GM12878 (cell line): ENCODE results near the gene SHROOM4. TPM values are rescaled to one million over a fixed set of nuclear protein-coding genes. Genes with fewer than 3 reads are reported as not detected.

ENCODE experiments used
- ATAC-seq: fragments of 200-7000 bp; cut with Tn5 transposase; 3 replicates; pipeline ENCODE4 v1.9.1; 2020; ENCODE audit warnings: mild to moderate bottlenecking, moderate library complexity
- BruUV-seq: library from RNA; stranded (reverse); fragments of 400-500 nt; replicated peaks from 2 replicates; lab custom pipeline; 2021; lab: Mats Ljungman, UMichigan
- CTCF ChIA-PET: fragments of 300-600 bp; sonication (Branson Sonifier 250); formaldehyde crosslinking; extraction: SDS; loops from one replicate; lab custom pipeline; 2021; ENCODE audit warnings: inconsistent platforms; lab: Yijun Ruan, JAX
- POLR2A ChIA-PET: fragments of 350-600 bp; formaldehyde crosslinking; extraction: SDS; loops from one replicate; lab custom pipeline; 2021; ENCODE audit warnings: inconsistent platforms; lab: Charles Lee
- RAD21 ChIA-PET: fragments of 300-600 bp; sonication (Branson Sonifier 250); formaldehyde crosslinking; loops from one replicate; lab custom pipeline; 2023; ENCODE audit warnings: antibody characterized with exemption; ENCODE audit not compliant: unreplicated experiment; lab: Charles Lee
- SMC1A ChIA-PET: fragments of 300-600 bp; sonication (Branson Sonifier 250); formaldehyde crosslinking; loops from one replicate; lab custom pipeline; 2023; ENCODE audit not compliant: unreplicated experiment, uncharacterized antibody; lab: Charles Lee
- DNase-seq: peaks from one replicate; pipeline ENCODE4 v3.0.0-alpha.2; 2011; ENCODE audit warnings: low read depth, low spot score
- FAIRE-seq: peaks from 3 replicates; lab custom pipeline; 2011; peaks lifted over from hg19 to GRCh38; lab: Jason Lieb, UNC
- H2AFZ ChIP-seq: 2 replicates; pipeline ENCODE4 v1.6.0; 2011; ENCODE audit warnings: low read depth, low read length, control low read depth; ENCODE audit not compliant: control insufficient read depth
- H3K27ac ChIP-seq: 2 replicates; pipeline ENCODE4 v1.5.1; 2011; ENCODE audit warnings: control low read depth; ENCODE audit not compliant: control insufficient read depth, insufficient read depth
- H3K27me3 ChIP-seq, 2 experiments: replicated peaks in 1 of 2; 2 replicates each; pipeline versions ENCODE4 v1.6.0 to v1.6.1; 2011; ENCODE audit warnings: low read length in 1 of 2; ENCODE audit not compliant: control insufficient read depth in 2 of 2, insufficient read depth in 2 of 2
- H3K36me3 ChIP-seq, 2 experiments: 2 replicates each; pipeline ENCODE4 v1.5.1; 2011; ENCODE audit warnings: low read length in 1 of 2; ENCODE audit not compliant: control insufficient read depth in 2 of 2, insufficient read depth in 2 of 2
- H3K4me1 ChIP-seq: 2 replicates; pipeline ENCODE4 v1.6.1; 2011; ENCODE audit warnings: mild to moderate bottlenecking, low read length, moderate library complexity, mixed read lengths; ENCODE audit not compliant: control insufficient read depth, insufficient read depth
- H3K4me2 ChIP-seq: 2 replicates; pipeline ENCODE4 v1.6.0; 2011; ENCODE audit warnings: control low read depth; ENCODE audit not compliant: control insufficient read depth, insufficient read depth
- H3K4me3 ChIP-seq: fragments of 200-600 bp; sonication (generic); 2 replicates; pipeline ENCODE4 v1.5.1; 2016
- H3K79me2 ChIP-seq: 2 replicates; pipeline ENCODE4 v1.6.0; 2011; ENCODE audit warnings: low read length; ENCODE audit not compliant: control insufficient read depth, insufficient read depth
- H3K9ac ChIP-seq: 2 replicates; pipeline ENCODE4 v1.8.0; 2011; ENCODE audit warnings: low read length, control low read depth, mixed read lengths; ENCODE audit not compliant: control insufficient read depth, insufficient read depth
- H3K9me3 ChIP-seq: replicated peaks from 3 replicates; pipeline ENCODE4 v1.5.1; 2011; ENCODE audit warnings: mild to moderate bottlenecking, low read length; ENCODE audit not compliant: control insufficient read depth, insufficient read depth
- H4K20me1 ChIP-seq: 2 replicates; pipeline ENCODE4 v1.6.0; 2011; ENCODE audit not compliant: control insufficient read depth, insufficient read depth
- BHLHE40 ChIP-seq, 2 experiments: fragments of 450-650 bp in 1 of 2; IDR thresholded peaks; 2 replicates each; pipeline ENCODE4 v1.6.1; 2011 to 2017; ENCODE audit warnings: low read depth in 2 of 2, borderline replicate concordance in 1 of 2, improper control_type of control experiment in 1 of 2, low read length in 1 of 2, mild to moderate bottlenecking in 1 of 2
- CREM ChIP-seq: IDR thresholded peaks from 2 replicates; pipeline ENCODE4 v1.6.1; 2014; ENCODE audit warnings: antibody characterized with exemption, low read depth
- EZH2 ChIP-seq: IDR thresholded peaks from 2 replicates; pipeline ENCODE4 v1.6.1; 2012; ENCODE audit warnings: low read depth, mild to moderate bottlenecking, control low read depth, inconsistent platforms, low read length, borderline replicate concordance; ENCODE audit not compliant: control insufficient read depth
- IRF4 ChIP-seq: IDR thresholded peaks from 2 replicates; pipeline ENCODE4 v1.6.1; 2011; ENCODE audit warnings: low read depth, low read length
- JUND ChIP-seq: IDR thresholded peaks from 2 replicates; pipeline ENCODE4 v1.6.1; 2012; ENCODE audit warnings: low read depth, mild to moderate bottlenecking, low read length, improper control_type of control experiment, moderate library complexity
- KAT2A ChIP-seq: conservative IDR thresholded peaks from 2 replicates; pipeline ENCODE4 v1.6.1; 2011; ENCODE audit warnings: low read depth, low read length; ENCODE audit not compliant: control insufficient read depth
- MEF2B ChIP-seq: fragments of 450-650 bp; IDR thresholded peaks from 2 replicates; pipeline ENCODE4 v1.6.1; 2018; ENCODE audit warnings: mild to moderate bottlenecking, moderate library complexity; ENCODE audit not compliant: partially characterized antibody, poor library complexity, severe bottlenecking
- NRF1 ChIP-seq: conservative IDR thresholded peaks from 2 replicates; pipeline ENCODE4 v1.6.1; 2011; ENCODE audit warnings: mild to moderate bottlenecking, low read depth, low read length, improper control_type of control experiment
- PAX8 ChIP-seq: fragments of 450-650 bp; IDR thresholded peaks from 2 replicates; pipeline ENCODE4 v1.6.1; 2017; ENCODE audit warnings: mild to moderate bottlenecking, moderate library complexity
- SUZ12 ChIP-seq: fragments of 200-600 bp; sonication (generic); IDR thresholded peaks from one replicate; pipeline ENCODE4 v1.6.1; 2018; ENCODE audit warnings: antibody characterized with exemption, mild to moderate bottlenecking; ENCODE audit not compliant: unreplicated experiment
- TCF7 ChIP-seq: IDR thresholded peaks from 2 replicates; pipeline ENCODE4 v1.6.1; 2014; ENCODE audit warnings: antibody characterized with exemption, borderline replicate concordance
- ZNF217 ChIP-seq: fragments of 450-650 bp; IDR thresholded peaks from 2 replicates; pipeline ENCODE4 v1.6.1; 2017; ENCODE audit warnings: antibody characterized with exemption, mild to moderate bottlenecking
- WGBS: methylation state at CpG from one replicate; pipeline ENCODE4 v1.1.6; 2016; ENCODE audit warnings: low lambda C conversion rate; ENCODE audit not compliant: insufficient replicate concordance, insufficient coverage; ENCODE audit errors: missing lambda C conversion rate; 5-methylcytosine and 5-hydroxymethylcytosine counted together
- in situ Hi-C: fragments of 300-500 bp; cut with MboI; formaldehyde crosslinking; loops from 9 replicates; pipeline ENCODE4 v1.14.3; 2018; ENCODE audit warnings: mixed read lengths
- intact Hi-C: fragments of 100-400 bp; cut with micrococcal nuclease; formaldehyde crosslinking; loops from one replicate; pipeline ENCODE4 v1.14.2; 2022; ENCODE audit not compliant: unreplicated experiment
- polyA plus RNA-seq, 11 experiments: library from polyadenylated mRNA; depleted of rRNA in 4 of 11; unstranded in 6 of 11; stranded (reverse) in 5 of 11; fragments of >200 nt; fragmentation: Nextera tagmentation in 4 of 11; fragmentation: Illumina TruSeq in 1 of 11; extraction: Ambion mirVana in 4 of 11; extraction: Trizol in 1 of 11; gene quantifications; 1 replicate in 1 of 11; 2 replicates in 10 of 11; pipeline versions ENCODE4 v1.2.1 to v1.2.3, GENCODE V29; 2011 to 2016; ENCODE audit warnings: inconsistent platforms in 2 of 11, missing spikeins in 2 of 11, low read depth in 1 of 11
- total RNA-seq, 4 experiments: library from RNA; depleted of rRNA in 3 of 4; stranded (reverse); fragments of >200 nt in 3 of 4; fragmentation: Illumina TruSeq in 1 of 4; extraction: Trizol in 1 of 4; gene quantifications; 2 replicates each; pipeline versions ENCODE4 v1.2.1 to v1.2.3, GENCODE V29; 2013 to 2021
- TF ChIP-seq, protein P1 (sequence below): IDR thresholded peaks from 2 replicates; pipeline ENCODE4 v1.6.1; 2012; ENCODE audit warnings: improper control_type of control experiment, low read depth, low read length; ENCODE audit not compliant: insufficient replicate concordance
- TF ChIP-seq, protein P2 (sequence below): IDR thresholded peaks from 2 replicates; pipeline ENCODE4 v1.6.1; 2011; ENCODE audit warnings: mild to moderate bottlenecking, low read depth, low read length, moderate library complexity; ENCODE audit not compliant: insufficient replicate concordance
- TF ChIP-seq, protein P3 (sequence below): IDR thresholded peaks from 2 replicates; pipeline ENCODE4 v1.6.1; 2011; ENCODE audit warnings: borderline replicate concordance, low read depth, mild to moderate bottlenecking, moderate library complexity, mixed read lengths, low read length; ENCODE audit not compliant: insufficient read depth; ENCODE audit errors: extremely low read length

SHROOM4 gene
- total and polyA plus RNA-seq, 10 of the 15 experiments (the other 5 are each of a cell fraction or from before 2014, with no cell fraction given), result 0.01 to 0.03 TPM; not detected in 8

DNA sequence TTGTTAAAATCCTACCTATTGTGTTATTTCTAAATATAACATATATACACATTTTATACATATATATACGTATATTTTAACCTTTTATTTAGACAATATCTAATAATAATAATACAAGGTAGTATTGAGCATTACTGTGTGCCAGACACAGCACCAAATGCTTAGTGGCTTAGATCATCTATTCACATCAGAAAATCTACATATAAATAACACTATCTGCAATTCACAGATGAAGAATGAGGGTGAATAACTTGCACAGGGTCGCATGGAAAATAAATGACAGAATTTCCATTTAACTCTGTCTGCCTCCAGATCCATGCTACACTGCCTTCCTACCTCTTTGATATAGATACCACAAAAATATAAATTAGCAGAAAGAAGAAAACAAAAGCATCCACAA, 37.7 kb downstream of the SHROOM4 start:
- no peak overlapping the region for H3K9ac ChIP-seq
- H3K27me3 ChIP-seq, result peaks cover 0 to 2% of the 10 kb centered on the region in 2 experiments; a peak in 2 of 4 replicates
- BruUV-seq, result no TSS peak
- H3K4me3 ChIP-seq, result no peak overlapping the region
- H3K27ac ChIP-seq, result no peak overlapping the region
- no peaks in the 10 kb centered on the region for H4K20me1 ChIP-seq
- H2AFZ ChIP-seq, result no peak overlapping the region
- no peaks in the 10 kb centered on the region for H3K4me1 ChIP-seq
- H3K4me2 ChIP-seq, result no peak overlapping the region
- intact Hi-C loops (no loop called here), in situ Hi-C loops (no loop called here)
- ChIA-PET SMC1A (no interaction called here), POLR2A (no interaction called here), CTCF (no interaction called here), RAD21 (no interaction called here)
- H3K9me3 ChIP-seq, result no peaks in the 10 kb centered on the region
- ATAC-seq (no peak), DNase-seq (no peak), FAIRE-seq (no peak)
- no peaks in the 10 kb centered on the region for H3K36me3 ChIP-seq
- TF ChIP-seq ZNF217 (no peak), BHLHE40 (IDR thresholded peaks at IDR 0.05; ENCODE audit: borderline replicate concordance in 1 of 2, low read depth in 2 of 2, low read length in 1 of 2) (no peak), EZH2 (no peak), NRF1 (no peak), PAX8 (no peak), KAT2A (no peak), IRF4 (no peak), MEF2B (no peak), TCF7 (no peak), JUND (no peak), SUZ12 (no peak), CREM (no peak)
- TF ChIP-seq, protein P1, sequence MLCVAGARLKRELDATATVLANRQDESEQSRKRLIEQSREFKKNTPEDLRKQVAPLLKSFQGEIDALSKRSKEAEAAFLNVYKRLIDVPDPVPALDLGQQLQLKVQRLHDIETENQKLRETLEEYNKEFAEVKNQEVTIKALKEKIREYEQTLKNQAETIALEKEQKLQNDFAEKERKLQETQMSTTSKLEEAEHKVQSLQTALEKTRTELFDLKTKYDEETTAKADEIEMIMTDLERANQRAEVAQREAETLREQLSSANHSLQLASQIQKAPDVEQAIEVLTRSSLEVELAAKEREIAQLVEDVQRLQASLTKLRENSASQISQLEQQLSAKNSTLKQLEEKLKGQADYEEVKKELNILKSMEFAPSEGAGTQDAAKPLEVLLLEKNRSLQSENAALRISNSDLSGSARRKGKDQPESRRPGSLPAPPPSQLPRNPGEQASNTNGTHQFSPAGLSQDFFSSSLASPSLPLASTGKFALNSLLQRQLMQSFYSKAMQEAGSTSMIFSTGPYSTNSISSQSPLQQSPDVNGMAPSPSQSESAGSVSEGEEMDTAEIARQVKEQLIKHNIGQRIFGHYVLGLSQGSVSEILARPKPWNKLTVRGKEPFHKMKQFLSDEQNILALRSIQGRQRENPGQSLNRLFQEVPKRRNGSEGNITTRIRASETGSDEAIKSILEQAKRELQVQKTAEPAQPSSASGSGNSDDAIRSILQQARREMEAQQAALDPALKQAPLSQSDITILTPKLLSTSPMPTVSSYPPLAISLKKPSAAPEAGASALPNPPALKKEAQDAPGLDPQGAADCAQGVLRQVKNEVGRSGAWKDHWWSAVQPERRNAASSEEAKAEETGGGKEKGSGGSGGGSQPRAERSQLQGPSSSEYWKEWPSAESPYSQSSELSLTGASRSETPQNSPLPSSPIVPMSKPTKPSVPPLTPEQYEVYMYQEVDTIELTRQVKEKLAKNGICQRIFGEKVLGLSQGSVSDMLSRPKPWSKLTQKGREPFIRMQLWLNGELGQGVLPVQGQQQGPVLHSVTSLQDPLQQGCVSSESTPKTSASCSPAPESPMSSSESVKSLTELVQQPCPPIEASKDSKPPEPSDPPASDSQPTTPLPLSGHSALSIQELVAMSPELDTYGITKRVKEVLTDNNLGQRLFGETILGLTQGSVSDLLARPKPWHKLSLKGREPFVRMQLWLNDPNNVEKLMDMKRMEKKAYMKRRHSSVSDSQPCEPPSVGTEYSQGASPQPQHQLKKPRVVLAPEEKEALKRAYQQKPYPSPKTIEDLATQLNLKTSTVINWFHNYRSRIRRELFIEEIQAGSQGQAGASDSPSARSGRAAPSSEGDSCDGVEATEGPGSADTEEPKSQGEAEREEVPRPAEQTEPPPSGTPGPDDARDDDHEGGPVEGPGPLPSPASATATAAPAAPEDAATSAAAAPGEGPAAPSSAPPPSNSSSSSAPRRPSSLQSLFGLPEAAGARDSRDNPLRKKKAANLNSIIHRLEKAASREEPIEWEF, result no peak
- TF ChIP-seq, protein P2, sequence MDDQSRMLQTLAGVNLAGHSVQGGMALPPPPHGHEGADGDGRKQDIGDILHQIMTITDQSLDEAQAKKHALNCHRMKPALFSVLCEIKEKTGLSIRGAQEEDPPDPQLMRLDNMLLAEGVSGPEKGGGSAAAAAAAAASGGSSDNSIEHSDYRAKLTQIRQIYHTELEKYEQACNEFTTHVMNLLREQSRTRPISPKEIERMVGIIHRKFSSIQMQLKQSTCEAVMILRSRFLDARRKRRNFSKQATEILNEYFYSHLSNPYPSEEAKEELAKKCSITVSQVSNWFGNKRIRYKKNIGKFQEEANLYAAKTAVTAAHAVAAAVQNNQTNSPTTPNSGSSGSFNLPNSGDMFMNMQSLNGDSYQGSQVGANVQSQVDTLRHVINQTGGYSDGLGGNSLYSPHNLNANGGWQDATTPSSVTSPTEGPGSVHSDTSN, result no peak
- TF ChIP-seq, protein P3, sequence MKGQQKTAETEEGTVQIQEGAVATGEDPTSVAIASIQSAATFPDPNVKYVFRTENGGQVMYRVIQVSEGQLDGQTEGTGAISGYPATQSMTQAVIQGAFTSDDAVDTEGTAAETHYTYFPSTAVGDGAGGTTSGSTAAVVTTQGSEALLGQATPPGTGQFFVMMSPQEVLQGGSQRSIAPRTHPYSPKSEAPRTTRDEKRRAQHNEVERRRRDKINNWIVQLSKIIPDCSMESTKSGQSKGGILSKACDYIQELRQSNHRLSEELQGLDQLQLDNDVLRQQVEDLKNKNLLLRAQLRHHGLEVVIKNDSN, result no peak
- no peaks in the 10 kb centered on the region for H3K79me2 ChIP-seq
- WGBS, result 0% methylated on average over 2 of the region's 2 CpGs
